ENCODE results near the gene SKAP1.

GRCh38 chr17:48190871-48191270, 239.1 kb downstream of the SKAP1 start:
- TF ChIP-seq CTCF (IDR thresholded peaks at IDR 0.05) = no peak
- no peak for TF ChIP-seq ZFX (IDR thresholded peaks at IDR 0.05; ENCODE audit: borderline replicate concordance)
